DND-41 (cell line): ENCODE measurements around the gene TTLL5.

Experiments
- CTCF ChIP-seq: IDR thresholded peaks from 2 replicates; pipeline ENCODE4 v1.5.1; 2012; ENCODE audit warnings: borderline replicate concordance, low read length, moderate library complexity, mild to moderate bottlenecking; ENCODE audit not compliant: poor library complexity, severe bottlenecking; ENCODE audit errors: extremely low read depth
- EZH2 ChIP-seq: IDR thresholded peaks from 3 replicates; pipeline ENCODE4 v1.6.1; 2012; ENCODE audit warnings: borderline replicate concordance, low read depth, mild to moderate bottlenecking, moderate library complexity, low read length, inconsistent platforms; ENCODE audit not compliant: severe bottlenecking

- TF ChIP-seq CTCF: no peak
- no peak for TF ChIP-seq EZH2
Measured at GRCh38 chr14:75928690-75929181, 267.7 kb downstream of the TTLL5 start.
